ENCODE results near the gene RDH14. TPM values are rescaled to one million over a fixed set of nuclear protein-coding genes. Genes with fewer than 3 reads are reported as not detected.

RDH14 gene, protein sequence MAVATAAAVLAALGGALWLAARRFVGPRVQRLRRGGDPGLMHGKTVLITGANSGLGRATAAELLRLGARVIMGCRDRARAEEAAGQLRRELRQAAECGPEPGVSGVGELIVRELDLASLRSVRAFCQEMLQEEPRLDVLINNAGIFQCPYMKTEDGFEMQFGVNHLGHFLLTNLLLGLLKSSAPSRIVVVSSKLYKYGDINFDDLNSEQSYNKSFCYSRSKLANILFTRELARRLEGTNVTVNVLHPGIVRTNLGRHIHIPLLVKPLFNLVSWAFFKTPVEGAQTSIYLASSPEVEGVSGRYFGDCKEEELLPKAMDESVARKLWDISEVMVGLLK
- 33.5 to 42.5 TPM (median 37.3 TPM) in 5 replicates for total RNA-seq (2022; extraction: Qiagen RNA extraction)

DNA sequence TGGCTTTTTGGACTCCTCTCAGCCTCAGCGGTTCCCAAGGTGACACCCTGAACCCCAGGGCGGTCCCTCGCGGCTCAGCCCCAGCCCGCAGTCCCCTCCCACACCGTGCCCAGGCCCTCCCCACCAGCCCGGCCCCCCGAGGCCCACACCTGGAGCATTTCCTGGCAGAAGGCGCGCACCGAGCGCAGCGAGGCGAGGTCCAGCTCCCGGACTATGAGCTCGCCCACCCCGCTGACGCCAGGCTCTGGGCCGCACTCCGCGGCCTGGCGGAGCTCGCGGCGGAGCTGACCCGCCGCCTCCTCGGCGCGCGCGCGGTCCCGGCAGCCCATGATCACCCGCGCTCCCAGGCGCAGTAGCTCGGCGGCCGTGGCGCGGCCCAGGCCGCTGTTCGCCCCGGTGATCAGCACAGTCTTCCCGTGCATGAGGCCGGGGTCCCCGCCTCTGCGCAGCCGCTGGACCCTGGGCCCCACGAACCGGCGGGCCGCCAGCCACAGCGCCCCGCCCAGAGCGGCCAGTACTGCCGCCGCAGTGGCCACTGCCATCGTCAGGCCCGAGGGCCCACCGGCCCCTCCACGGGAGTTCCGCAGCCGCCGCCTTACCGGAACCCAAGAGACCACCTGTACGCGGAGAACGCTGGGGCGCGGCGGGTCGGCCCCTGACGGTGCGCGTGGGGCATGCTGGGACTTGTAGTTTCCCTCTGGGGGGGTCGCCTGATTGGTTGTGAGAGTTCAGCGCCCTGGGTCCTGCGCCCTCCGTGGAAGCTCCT, at the start of gene RDH14:
RDH14 (minus strand) TSS at position 623 of the 766 bp plus-strand sequence; CDS start at position 542, 81 bp downstream.

DNA sequence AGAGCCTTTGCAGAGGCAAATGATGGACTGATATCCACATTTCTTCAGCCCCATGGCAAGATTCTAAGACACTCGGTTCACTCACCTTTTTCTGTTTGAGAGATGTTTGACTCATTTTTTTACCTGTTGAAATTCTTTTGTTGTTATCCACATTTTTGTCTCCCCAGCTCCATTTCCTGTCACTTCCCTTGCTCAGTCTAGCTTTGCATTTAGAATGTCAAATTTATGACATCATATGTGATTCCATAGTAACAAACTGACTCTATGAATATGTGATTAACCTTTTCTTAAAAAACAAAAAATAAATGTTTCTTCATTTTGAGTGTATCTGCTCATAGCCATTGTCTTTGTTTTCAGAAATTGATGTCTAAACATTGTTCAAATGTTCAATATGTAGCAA, 28.9 kb upstream of the RDH14 start, which contains the start of gene NT5C1B:
NT5C1B (minus strand) TSS at position 216 of the 400 bp plus-strand sequence; CDS start at position 115, 101 bp downstream.

Other genes starting within 250 kb of the RDH14 start
- not detected in 5 replicates for gene NT5C1B, start 28.9 kb upstream of the RDH14 start, total RNA-seq (2022; extraction: Qiagen RNA extraction)